Thyroid gland (tissue), 4 donors: ENCODE results near the gene HFM1.

Experiments used
- POLR2A ChIP-seq, 2 donors: fragments of 450-650 bp; IDR thresholded peaks; one replicate each; pipeline ENCODE4 v1.6.1; 2017; ENCODE audit warnings: antibody characterized with exemption in 2 of 2, mild to moderate bottlenecking in 2 of 2, moderate library complexity in 1 of 2
- TF ChIP-seq, protein P1 (sequence below), 6 experiments: fragments of 200-600 bp in 3 of 6; fragments of 450-650 bp in 3 of 6; sonication (generic) in 3 of 6; IDR thresholded peaks; one replicate each; pipeline ENCODE4 v1.5.1; 2016 to 2019; ENCODE audit warnings: antibody characterized with exemption in 6 of 6, mild to moderate bottlenecking in 2 of 6, inconsistent platforms in 1 of 6, moderate library complexity in 1 of 6

DNA sequence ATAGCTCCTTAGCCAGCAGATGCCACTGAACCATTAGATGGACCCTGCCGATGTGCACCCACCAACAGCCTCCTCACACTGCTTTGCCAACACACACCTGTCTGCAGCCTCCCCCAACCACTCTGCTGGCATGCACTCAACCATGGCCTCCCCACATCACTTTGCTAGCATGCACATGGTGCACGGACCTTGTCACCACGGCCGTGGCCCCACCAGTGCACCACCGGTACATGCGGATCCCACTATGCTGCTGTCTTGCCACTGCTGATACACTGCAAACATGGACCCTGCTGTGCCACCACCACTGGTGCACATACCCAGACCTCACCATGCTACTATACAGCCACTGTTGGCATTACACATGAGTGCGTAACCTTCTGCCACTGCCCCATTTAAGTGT is 66.1 kb downstream of the HFM1 start:
- TF ChIP-seq, protein P1, sequence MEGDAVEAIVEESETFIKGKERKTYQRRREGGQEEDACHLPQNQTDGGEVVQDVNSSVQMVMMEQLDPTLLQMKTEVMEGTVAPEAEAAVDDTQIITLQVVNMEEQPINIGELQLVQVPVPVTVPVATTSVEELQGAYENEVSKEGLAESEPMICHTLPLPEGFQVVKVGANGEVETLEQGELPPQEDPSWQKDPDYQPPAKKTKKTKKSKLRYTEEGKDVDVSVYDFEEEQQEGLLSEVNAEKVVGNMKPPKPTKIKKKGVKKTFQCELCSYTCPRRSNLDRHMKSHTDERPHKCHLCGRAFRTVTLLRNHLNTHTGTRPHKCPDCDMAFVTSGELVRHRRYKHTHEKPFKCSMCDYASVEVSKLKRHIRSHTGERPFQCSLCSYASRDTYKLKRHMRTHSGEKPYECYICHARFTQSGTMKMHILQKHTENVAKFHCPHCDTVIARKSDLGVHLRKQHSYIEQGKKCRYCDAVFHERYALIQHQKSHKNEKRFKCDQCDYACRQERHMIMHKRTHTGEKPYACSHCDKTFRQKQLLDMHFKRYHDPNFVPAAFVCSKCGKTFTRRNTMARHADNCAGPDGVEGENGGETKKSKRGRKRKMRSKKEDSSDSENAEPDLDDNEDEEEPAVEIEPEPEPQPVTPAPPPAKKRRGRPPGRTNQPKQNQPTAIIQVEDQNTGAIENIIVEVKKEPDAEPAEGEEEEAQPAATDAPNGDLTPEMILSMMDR (IDR thresholded peaks at IDR 0.05), result no peak
- no peak for TF ChIP-seq POLR2A (IDR thresholded peaks at IDR 0.05)
